ENCODE results near the gene LRRC3.

- TF ChIP-seq, protein P1, sequence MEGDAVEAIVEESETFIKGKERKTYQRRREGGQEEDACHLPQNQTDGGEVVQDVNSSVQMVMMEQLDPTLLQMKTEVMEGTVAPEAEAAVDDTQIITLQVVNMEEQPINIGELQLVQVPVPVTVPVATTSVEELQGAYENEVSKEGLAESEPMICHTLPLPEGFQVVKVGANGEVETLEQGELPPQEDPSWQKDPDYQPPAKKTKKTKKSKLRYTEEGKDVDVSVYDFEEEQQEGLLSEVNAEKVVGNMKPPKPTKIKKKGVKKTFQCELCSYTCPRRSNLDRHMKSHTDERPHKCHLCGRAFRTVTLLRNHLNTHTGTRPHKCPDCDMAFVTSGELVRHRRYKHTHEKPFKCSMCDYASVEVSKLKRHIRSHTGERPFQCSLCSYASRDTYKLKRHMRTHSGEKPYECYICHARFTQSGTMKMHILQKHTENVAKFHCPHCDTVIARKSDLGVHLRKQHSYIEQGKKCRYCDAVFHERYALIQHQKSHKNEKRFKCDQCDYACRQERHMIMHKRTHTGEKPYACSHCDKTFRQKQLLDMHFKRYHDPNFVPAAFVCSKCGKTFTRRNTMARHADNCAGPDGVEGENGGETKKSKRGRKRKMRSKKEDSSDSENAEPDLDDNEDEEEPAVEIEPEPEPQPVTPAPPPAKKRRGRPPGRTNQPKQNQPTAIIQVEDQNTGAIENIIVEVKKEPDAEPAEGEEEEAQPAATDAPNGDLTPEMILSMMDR (IDR thresholded peaks at IDR 0.05): no peak
- peak; percentile 56; the same call in 1 of the 2 replicates for TF ChIP-seq MAX (CRISPR knock-in tag; IDR thresholded peaks at IDR 0.05)
These were observed 30.0 kb downstream of the LRRC3 start for GRCh38 chr21:44485254-44485793.
